Uterus (tissue), 4 donors: ENCODE measurements around the gene DUSP28. TPM values are rescaled to one million over a fixed set of nuclear protein-coding genes. Genes with fewer than 3 reads are reported as not detected.
"Not testable (repeated sequence)": the region's sequence is repeated elsewhere in the genome, so short reads cannot be mapped to it uniquely, and the experiment has no call there.

Experiments
- DNase-seq, 2 donors: peaks; one replicate each; pipeline ENCODE4 v3.0.0-alpha.2; 2019 to 2020
- H3K27ac ChIP-seq, 2 donors: fragments of 200-600 bp; sonication (generic); 1 replicate in 1 of 2; 2 replicates in 1 of 2; pipeline ENCODE4 v1.5.1; 2016 to 2018
- H3K27me3 ChIP-seq, 2 donors: fragments of 200-600 bp; sonication (generic); one replicate each; pipeline ENCODE4 v1.5.1; 2018 to 2019; ENCODE audit warnings: control low read depth in 1 of 2
- H3K36me3 ChIP-seq, 2 donors: fragments of 200-600 bp; sonication (generic); one replicate each; pipeline ENCODE4 v1.5.1; 2019; ENCODE audit warnings: control low read depth in 1 of 2
- H3K4me1 ChIP-seq, 2 donors: fragments of 200-600 bp; sonication (generic); one replicate each; pipeline ENCODE4 v1.5.1; 2018 to 2019; ENCODE audit warnings: control low read depth in 1 of 2
- H3K4me3 ChIP-seq, 2 donors: fragments of 200-600 bp; sonication (generic); 1 replicate in 1 of 2; 2 replicates in 1 of 2; pipeline ENCODE4 v1.5.1; 2018 to 2019; ENCODE audit warnings: mild to moderate bottlenecking in 1 of 2
- H3K9me3 ChIP-seq, 2 donors: fragments of 200-600 bp; sonication (generic); one replicate each; pipeline ENCODE4 v1.5.1; 2019; ENCODE audit warnings: control low read depth in 1 of 2
- CTCF ChIP-seq, 4 experiments: fragments of 200-600 bp in 2 of 4; fragments of 450-650 bp in 2 of 4; sonication (generic) in 2 of 4; IDR thresholded peaks; one replicate each; pipeline ENCODE4 v1.5.1; 2016 to 2019; ENCODE audit warnings: antibody characterized with exemption in 4 of 4, mild to moderate bottlenecking in 2 of 4, moderate library complexity in 1 of 4
- POLR2A ChIP-seq, 2 donors: fragments of 450-650 bp; IDR thresholded peaks; one replicate each; pipeline ENCODE4 v1.6.1; 2016; ENCODE audit warnings: antibody characterized with exemption in 2 of 2, mild to moderate bottlenecking in 1 of 2, moderate library complexity in 1 of 2
- intact Hi-C: fragments of 100-400 bp; cut with DNase I; formaldehyde crosslinking; loops from one replicate; pipeline ENCODE4 v1.15.1; 2023; ENCODE audit warnings: low total_unique reads
- total RNA-seq, 4 donors: library from RNA; depleted of rRNA in 3 of 4; stranded (reverse); fragments of >200 nt in 3 of 4; gene quantifications; one replicate each; pipeline versions ENCODE4 v1.1.0 to v1.2.4, GENCODE V29; 2014 to 2023
- donor health status: DM: yes; HTN: yes; CAD: no.

The DUSP28 gene
- total RNA-seq, 4 donors from 2014 or later: 0.26 to 3.7 (median 2.6) TPM

- TF ChIP-seq POLR2A (IDR thresholded peaks at IDR 0.05) (no peak), CTCF (IDR thresholded peaks at IDR 0.05) (no peak)
- Histone ChIP-seq H3K4me1 (peaks cover 0 to 5% of the 10 kb centered on the region in 2 donors), H3K9me3 (no peaks in the 10 kb centered on the region), H3K27ac (no peak overlapping the region), H3K4me3 (no peak overlapping the region), H3K36me3 (no peaks in the 10 kb centered on the region), H3K27me3 (no peaks in the 10 kb centered on the region)
- DNase-seq: no peak
- intact Hi-C loops: no loop called here
These were observed 41.2 kb upstream of the DUSP28 start for GRCh38 chr2:240518981-240519380.

DNA sequence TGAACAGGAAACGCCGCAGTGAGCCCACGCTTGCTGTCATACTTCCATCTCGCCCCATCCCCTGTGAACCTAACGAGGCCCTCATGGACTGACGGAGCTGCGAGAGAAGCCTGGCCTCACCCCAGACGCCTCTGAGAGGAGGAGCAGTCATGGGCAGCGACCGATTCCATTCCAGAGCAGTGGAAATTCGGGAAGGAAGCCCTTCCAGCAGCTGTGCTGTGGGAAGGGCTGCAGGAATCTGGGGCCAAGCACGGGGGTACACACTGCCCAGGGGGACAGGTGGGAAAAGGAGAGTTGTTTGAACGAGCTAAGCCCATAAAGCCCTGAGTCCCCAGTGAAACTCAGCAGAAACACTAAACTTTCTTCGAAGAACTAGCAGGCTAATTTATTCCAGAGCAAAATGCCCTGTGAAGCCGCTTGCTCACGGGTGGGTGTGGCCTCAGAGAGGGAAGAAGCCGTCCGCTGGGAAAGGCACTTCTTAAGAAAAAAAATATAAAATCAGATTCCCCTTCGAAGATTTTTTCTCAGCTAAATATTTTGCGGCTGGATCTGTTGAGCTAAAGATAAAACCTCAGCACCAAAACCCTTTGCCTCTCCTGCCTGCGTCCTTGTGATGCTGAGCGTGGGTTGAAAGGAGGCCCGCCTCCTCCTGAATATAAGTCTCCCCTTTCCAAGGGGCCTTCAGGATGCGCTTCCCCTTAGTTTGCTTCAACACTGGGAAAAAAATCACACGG is 40.6 kb upstream of the DUSP28 start:
- TF ChIP-seq POLR2A (IDR thresholded peaks at IDR 0.05) (no peak), CTCF (IDR thresholded peaks at IDR 0.05) (no peak)
- peaks cover 0 to 5% of the 10 kb centered on the region in 2 donors for H3K4me1 ChIP-seq
- H3K27me3 ChIP-seq: no peaks in the 10 kb centered on the region
- DNase-seq: no peak
- H3K9me3 ChIP-seq: no peaks in the 10 kb centered on the region
- no peak overlapping the region for H3K27ac ChIP-seq
- no peaks in the 10 kb centered on the region for H3K36me3 ChIP-seq
- intact Hi-C loops: no loop called here
- no peak overlapping the region for H3K4me3 ChIP-seq

- intact Hi-C loops: no loop called here
- Histone ChIP-seq H3K9me3 (no peaks in the 10 kb centered on the region), H3K27ac (no peak overlapping the region), H3K27me3 (no peaks in the 10 kb centered on the region), H3K4me1 (peaks cover 0 to 5% of the 10 kb centered on the region in 2 donors), H3K36me3 (no peaks in the 10 kb centered on the region), H3K4me3 (no peak overlapping the region)
- DNase-seq: no peak
- TF ChIP-seq CTCF (IDR thresholded peaks at IDR 0.05): no peak
- TF ChIP-seq POLR2A (IDR thresholded peaks at IDR 0.05): no peak
These were observed 39.8 kb upstream of the DUSP28 start for GRCh38 chr2:240520130-240520973.

- DNase-seq: no peak
- H3K36me3 ChIP-seq: no peaks in the 10 kb centered on the region
- H3K9me3 ChIP-seq: no peaks in the 10 kb centered on the region
- TF ChIP-seq CTCF (IDR thresholded peaks at IDR 0.05): no peak
- TF ChIP-seq POLR2A (IDR thresholded peaks at IDR 0.05): no peak
- no peaks in the 10 kb centered on the region for H3K27me3 ChIP-seq
- peaks cover 0 to 5% of the 10 kb centered on the region in 2 donors for H3K4me1 ChIP-seq
- no peak overlapping the region for H3K4me3 ChIP-seq
- H3K27ac ChIP-seq: no peak overlapping the region
- intact Hi-C loops: no loop called here
These were observed 39.2 kb upstream of the DUSP28 start for GRCh38 chr2:240520974-240521350.

GRCh38 chr2:240521885-240522284 is 38.3 kb upstream of the DUSP28 start:
- H3K4me3 ChIP-seq, H3K27me3 ChIP-seq, intact Hi-C loops, DNase-seq, H3K27ac ChIP-seq, H3K4me1 ChIP-seq, H3K9me3 ChIP-seq, H3K36me3 ChIP-seq: not testable (repeated sequence)
